Measurements from ENCODE around the gene SMG9.

- TF ChIP-seq CTCF (IDR thresholded peaks at IDR 0.05; ENCODE audit: low read depth, low read length, missing input control): no peak
- TF ChIP-seq RAD21 (IDR thresholded peaks at IDR 0.05): no peak
- no peak for TF ChIP-seq SP1 (IDR thresholded peaks at IDR 0.05)
- TF ChIP-seq REST (IDR thresholded peaks at IDR 0.05): no peak
- TF ChIP-seq FOXA2 (IDR thresholded peaks at IDR 0.05): no peak
- TF ChIP-seq JUND (IDR thresholded peaks at IDR 0.05): no peak
- no peak for TF ChIP-seq HNF4G (IDR thresholded peaks at IDR 0.05)
- no peak for TF ChIP-seq GABPA (IDR thresholded peaks at IDR 0.05 in 1 of 2, conservative IDR thresholded peaks at IDR 0.05 in 1 of 2)
- no peak for TF ChIP-seq TAF1 (conservative IDR thresholded peaks at IDR 0.05)
- TF ChIP-seq ZBTB33 (IDR thresholded peaks at IDR 0.05): no peak
- TF ChIP-seq EGR1 (IDR thresholded peaks at IDR 0.05; ENCODE audit: low read depth in 2 of 2): no peak
Observed at GRCh38 chr19:43751466-43752220, 3.1 kb downstream of the SMG9 start.
